Gastrocnemius medialis (tissue), 4 donors: ENCODE data around the gene DCUN1D1.

ENCODE experiments used
- POLR2A ChIP-seq, 2 donors: fragments of 450-650 bp; IDR thresholded peaks; one replicate each; pipeline ENCODE4 v1.6.1; 2017; ENCODE audit warnings: antibody characterized with exemption in 2 of 2, mild to moderate bottlenecking in 2 of 2, moderate library complexity in 2 of 2
- TF ChIP-seq, protein P1 (sequence below), 5 experiments: fragments of 450-650 bp in 3 of 5; fragments of 200-600 bp in 2 of 5; sonication (generic) in 2 of 5; IDR thresholded peaks in 4 of 5; conservative IDR thresholded peaks in 1 of 5; 1 replicate in 4 of 5; 2 replicates in 1 of 5; pipeline ENCODE4 v1.5.1; 2016 to 2019; ENCODE audit warnings: antibody characterized with exemption in 5 of 5, mild to moderate bottlenecking in 3 of 5, moderate library complexity in 3 of 5

- TF ChIP-seq, protein P1, sequence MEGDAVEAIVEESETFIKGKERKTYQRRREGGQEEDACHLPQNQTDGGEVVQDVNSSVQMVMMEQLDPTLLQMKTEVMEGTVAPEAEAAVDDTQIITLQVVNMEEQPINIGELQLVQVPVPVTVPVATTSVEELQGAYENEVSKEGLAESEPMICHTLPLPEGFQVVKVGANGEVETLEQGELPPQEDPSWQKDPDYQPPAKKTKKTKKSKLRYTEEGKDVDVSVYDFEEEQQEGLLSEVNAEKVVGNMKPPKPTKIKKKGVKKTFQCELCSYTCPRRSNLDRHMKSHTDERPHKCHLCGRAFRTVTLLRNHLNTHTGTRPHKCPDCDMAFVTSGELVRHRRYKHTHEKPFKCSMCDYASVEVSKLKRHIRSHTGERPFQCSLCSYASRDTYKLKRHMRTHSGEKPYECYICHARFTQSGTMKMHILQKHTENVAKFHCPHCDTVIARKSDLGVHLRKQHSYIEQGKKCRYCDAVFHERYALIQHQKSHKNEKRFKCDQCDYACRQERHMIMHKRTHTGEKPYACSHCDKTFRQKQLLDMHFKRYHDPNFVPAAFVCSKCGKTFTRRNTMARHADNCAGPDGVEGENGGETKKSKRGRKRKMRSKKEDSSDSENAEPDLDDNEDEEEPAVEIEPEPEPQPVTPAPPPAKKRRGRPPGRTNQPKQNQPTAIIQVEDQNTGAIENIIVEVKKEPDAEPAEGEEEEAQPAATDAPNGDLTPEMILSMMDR (IDR thresholded peaks at IDR 0.05 in 4 of 5, conservative IDR thresholded peaks at IDR 0.05 in 1 of 5), result no peak
- TF ChIP-seq POLR2A (IDR thresholded peaks at IDR 0.05), result no peak
Observed at GRCh38 chr3:183022936-183023516, 42.7 kb upstream of the DCUN1D1 start.
